PFSK-1 (cell line): ENCODE data around the gene TMTC2.

Source experiments
- FOXP2 ChIP-seq: optimal IDR thresholded peaks from 2 replicates; pipeline ENCODE3; 2011; ENCODE audit warnings: borderline replicate concordance, control low read depth, inconsistent platforms; ENCODE audit not compliant: insufficient read depth; ENCODE audit errors: extremely low read length, extremely low read depth
- POLR2AphosphoS5 ChIP-seq: IDR thresholded peaks from 2 replicates; pipeline ENCODE4 v1.6.1; 2012; ENCODE audit warnings: low read depth, mild to moderate bottlenecking, control low read depth, low read length, moderate library complexity
- SIN3A ChIP-seq: IDR thresholded peaks from 2 replicates; pipeline ENCODE4 v1.6.1; 2012; ENCODE audit warnings: mild to moderate bottlenecking, low read length, moderate library complexity, borderline replicate concordance; ENCODE audit not compliant: insufficient read depth
- TAF1 ChIP-seq: IDR thresholded peaks from 2 replicates; pipeline ENCODE4 v1.6.1; 2012; ENCODE audit warnings: low read length, control low read depth, borderline replicate concordance; ENCODE audit not compliant: insufficient read depth
- TF ChIP-seq, protein P1 (sequence below), 2 experiments: IDR thresholded peaks; 2 replicates each; pipeline versions ENCODE4 v1.6.1 to v1.8.0; 2011 to 2012; ENCODE audit warnings: low read depth in 2 of 2, low read length in 2 of 2, control low read depth in 1 of 2, inconsistent platforms in 1 of 2, mild to moderate bottlenecking in 1 of 2, moderate library complexity in 1 of 2; ENCODE audit not compliant: insufficient read depth in 1 of 2

Gene TMTC2

DNA sequence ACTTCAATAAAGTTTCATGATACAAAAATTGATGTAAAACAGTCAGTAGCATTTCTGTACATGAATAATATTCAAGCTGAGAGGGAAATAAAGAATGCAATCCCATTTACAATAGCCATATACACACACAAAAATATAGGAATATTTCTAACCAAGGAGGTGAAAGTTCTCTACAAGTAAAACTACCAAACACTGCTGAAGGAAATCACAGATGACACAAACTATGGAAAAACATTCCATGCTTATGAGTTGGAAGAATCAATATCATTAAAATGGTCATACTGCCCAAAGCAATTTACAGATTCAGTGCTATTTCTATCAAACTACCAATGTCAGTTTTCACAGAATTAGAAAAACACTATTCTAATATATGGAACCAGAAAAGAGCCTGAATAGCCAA, 272.3 kb downstream of the TMTC2 start:
- TF ChIP-seq TAF1 (no peak), POLR2AphosphoS5 (no peak), FOXP2 (no peak), SIN3A (no peak)
- TF ChIP-seq, protein P1, sequence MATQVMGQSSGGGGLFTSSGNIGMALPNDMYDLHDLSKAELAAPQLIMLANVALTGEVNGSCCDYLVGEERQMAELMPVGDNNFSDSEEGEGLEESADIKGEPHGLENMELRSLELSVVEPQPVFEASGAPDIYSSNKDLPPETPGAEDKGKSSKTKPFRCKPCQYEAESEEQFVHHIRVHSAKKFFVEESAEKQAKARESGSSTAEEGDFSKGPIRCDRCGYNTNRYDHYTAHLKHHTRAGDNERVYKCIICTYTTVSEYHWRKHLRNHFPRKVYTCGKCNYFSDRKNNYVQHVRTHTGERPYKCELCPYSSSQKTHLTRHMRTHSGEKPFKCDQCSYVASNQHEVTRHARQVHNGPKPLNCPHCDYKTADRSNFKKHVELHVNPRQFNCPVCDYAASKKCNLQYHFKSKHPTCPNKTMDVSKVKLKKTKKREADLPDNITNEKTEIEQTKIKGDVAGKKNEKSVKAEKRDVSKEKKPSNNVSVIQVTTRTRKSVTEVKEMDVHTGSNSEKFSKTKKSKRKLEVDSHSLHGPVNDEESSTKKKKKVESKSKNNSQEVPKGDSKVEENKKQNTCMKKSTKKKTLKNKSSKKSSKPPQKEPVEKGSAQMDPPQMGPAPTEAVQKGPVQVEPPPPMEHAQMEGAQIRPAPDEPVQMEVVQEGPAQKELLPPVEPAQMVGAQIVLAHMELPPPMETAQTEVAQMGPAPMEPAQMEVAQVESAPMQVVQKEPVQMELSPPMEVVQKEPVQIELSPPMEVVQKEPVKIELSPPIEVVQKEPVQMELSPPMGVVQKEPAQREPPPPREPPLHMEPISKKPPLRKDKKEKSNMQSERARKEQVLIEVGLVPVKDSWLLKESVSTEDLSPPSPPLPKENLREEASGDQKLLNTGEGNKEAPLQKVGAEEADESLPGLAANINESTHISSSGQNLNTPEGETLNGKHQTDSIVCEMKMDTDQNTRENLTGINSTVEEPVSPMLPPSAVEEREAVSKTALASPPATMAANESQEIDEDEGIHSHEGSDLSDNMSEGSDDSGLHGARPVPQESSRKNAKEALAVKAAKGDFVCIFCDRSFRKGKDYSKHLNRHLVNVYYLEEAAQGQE (IDR thresholded peaks at IDR 0.05; ENCODE audit: insufficient read depth in 1 of 2, low read depth in 2 of 2, low read length in 2 of 2) = no peak

- TF ChIP-seq POLR2AphosphoS5 = no peak
- TF ChIP-seq FOXP2 = no peak
- no peak for TF ChIP-seq SIN3A
- no peak for TF ChIP-seq TAF1
- TF ChIP-seq, protein P1 (IDR thresholded peaks at IDR 0.05; ENCODE audit: insufficient read depth in 1 of 2, low read depth in 2 of 2, low read length in 2 of 2) = no peak
Observed at GRCh38 chr12:82959821-82960220, 273.1 kb downstream of the TMTC2 start.

GRCh38 chr12:82961835-82962234, 275.1 kb downstream of the TMTC2 start:
- TF ChIP-seq SIN3A (no peak), FOXP2 (no peak), POLR2AphosphoS5 (no peak), TAF1 (no peak)
- TF ChIP-seq, protein P1 (IDR thresholded peaks at IDR 0.05; ENCODE audit: insufficient read depth in 1 of 2, low read depth in 2 of 2, low read length in 2 of 2) = no peak

GRCh38 chr12:82963956-82964355, 277.2 kb downstream of the TMTC2 start:
- TF ChIP-seq FOXP2 = no peak

- TF ChIP-seq FOXP2 = no peak
- TF ChIP-seq, protein P1 (IDR thresholded peaks at IDR 0.05; ENCODE audit: insufficient read depth in 1 of 2, low read depth in 2 of 2, low read length in 2 of 2) = no peak
- no peak for TF ChIP-seq TAF1
- TF ChIP-seq POLR2AphosphoS5 = no peak
- TF ChIP-seq SIN3A = no peak
Observed at GRCh38 chr12:82964446-82964845, 277.7 kb downstream of the TMTC2 start.
